Measurements from ENCODE around the gene USP34.

- TF ChIP-seq CTCF (IDR thresholded peaks at IDR 0.05; ENCODE audit: control extremely low read depth in 1 of 3, insufficient read depth in 1 of 3, low read depth in 1 of 3, low read length in 3 of 3) (no peak), EZH2 (IDR thresholded peaks at IDR 0.05; ENCODE audit: low read depth, low read length, severe bottlenecking) (no peak), USF2 (IDR thresholded peaks at IDR 0.05; ENCODE audit: low read length) (peak; percentile 31; the same call in 1 of the 2 replicates), SP2 (IDR thresholded peaks at IDR 0.05; ENCODE audit: low read length) (no peak), SIN3A (conservative IDR thresholded peaks at IDR 0.05 in 1 of 2, IDR thresholded peaks at IDR 0.05 in 1 of 2; ENCODE audit: low read depth in 1 of 2, low read length in 2 of 2) (peak in 1 of 2 experiments; percentile 3; a peak in 1 of 4 replicates), SP1 (IDR thresholded peaks at IDR 0.05; ENCODE audit: low read depth, low read length) (no peak), NRF1 (IDR thresholded peaks at IDR 0.05; ENCODE audit: low read depth, low read length) (no peak), SIRT6 (IDR thresholded peaks at IDR 0.05; ENCODE audit: low read length) (no peak), CHD2 (IDR thresholded peaks at IDR 0.05; ENCODE audit: low read length) (peak; percentile 88), CREB1 (IDR thresholded peaks at IDR 0.05) (peak; percentile 76), YY1 (IDR thresholded peaks at IDR 0.05; ENCODE audit: low read depth, low read length) (no peak)
Measured at GRCh38 chr2:61176755-61177726, 293.8 kb downstream of the USP34 start.

Measured in H1 (cell line).